ENCODE measurements around the gene ARID3A.

GRCh38 chr19:1012334-1012733 lies 86.5 kb downstream of the ARID3A start:
- no peak for TF ChIP-seq CTCF (conservative IDR thresholded peaks at IDR 0.05)
- TF ChIP-seq ZFX (IDR thresholded peaks at IDR 0.05) = no peak
